GM12878 (cell line): ENCODE measurements around the gene KRTAP29-1. TPM values are rescaled to one million over a fixed set of nuclear protein-coding genes. Genes with fewer than 3 reads are reported as not detected.

Source experiments
- ATAC-seq: fragments of 200-7000 bp; cut with Tn5 transposase; 3 replicates; pipeline ENCODE4 v1.9.1; 2020; ENCODE audit warnings: mild to moderate bottlenecking, moderate library complexity
- BruUV-seq: library from RNA; stranded (reverse); fragments of 400-500 nt; replicated peaks from 2 replicates; lab custom pipeline; 2021; lab: Mats Ljungman, UMichigan
- CTCF ChIA-PET: fragments of 300-600 bp; sonication (Branson Sonifier 250); formaldehyde crosslinking; extraction: SDS; loops from one replicate; lab custom pipeline; 2021; ENCODE audit warnings: inconsistent platforms; lab: Yijun Ruan, JAX
- POLR2A ChIA-PET: fragments of 350-600 bp; formaldehyde crosslinking; extraction: SDS; loops from one replicate; lab custom pipeline; 2021; ENCODE audit warnings: inconsistent platforms; lab: Charles Lee
- RAD21 ChIA-PET: fragments of 300-600 bp; sonication (Branson Sonifier 250); formaldehyde crosslinking; loops from one replicate; lab custom pipeline; 2023; ENCODE audit warnings: antibody characterized with exemption; ENCODE audit not compliant: unreplicated experiment; lab: Charles Lee
- SMC1A ChIA-PET: fragments of 300-600 bp; sonication (Branson Sonifier 250); formaldehyde crosslinking; loops from one replicate; lab custom pipeline; 2023; ENCODE audit not compliant: unreplicated experiment, uncharacterized antibody; lab: Charles Lee
- DNase-seq: peaks from one replicate; pipeline ENCODE4 v3.0.0-alpha.2; 2011; ENCODE audit warnings: low read depth, low spot score
- FAIRE-seq: peaks from 3 replicates; lab custom pipeline; 2011; peaks lifted over from hg19 to GRCh38; lab: Jason Lieb, UNC
- H2AFZ ChIP-seq: 2 replicates; pipeline ENCODE4 v1.6.0; 2011; ENCODE audit warnings: low read depth, low read length, control low read depth; ENCODE audit not compliant: control insufficient read depth
- H3K27ac ChIP-seq: 2 replicates; pipeline ENCODE4 v1.5.1; 2011; ENCODE audit warnings: control low read depth; ENCODE audit not compliant: control insufficient read depth, insufficient read depth
- H3K27me3 ChIP-seq, 2 experiments: replicated peaks in 1 of 2; 2 replicates each; pipeline versions ENCODE4 v1.6.0 to v1.6.1; 2011; ENCODE audit warnings: low read length in 1 of 2; ENCODE audit not compliant: control insufficient read depth in 2 of 2, insufficient read depth in 2 of 2
- H3K36me3 ChIP-seq, 2 experiments: 2 replicates each; pipeline ENCODE4 v1.5.1; 2011; ENCODE audit warnings: low read length in 1 of 2; ENCODE audit not compliant: control insufficient read depth in 2 of 2, insufficient read depth in 2 of 2
- H3K4me1 ChIP-seq: 2 replicates; pipeline ENCODE4 v1.6.1; 2011; ENCODE audit warnings: mild to moderate bottlenecking, low read length, moderate library complexity, mixed read lengths; ENCODE audit not compliant: control insufficient read depth, insufficient read depth
- H3K4me2 ChIP-seq: 2 replicates; pipeline ENCODE4 v1.6.0; 2011; ENCODE audit warnings: control low read depth; ENCODE audit not compliant: control insufficient read depth, insufficient read depth
- H3K4me3 ChIP-seq: fragments of 200-600 bp; sonication (generic); 2 replicates; pipeline ENCODE4 v1.5.1; 2016
- H3K79me2 ChIP-seq: 2 replicates; pipeline ENCODE4 v1.6.0; 2011; ENCODE audit warnings: low read length; ENCODE audit not compliant: control insufficient read depth, insufficient read depth
- H3K9ac ChIP-seq: 2 replicates; pipeline ENCODE4 v1.8.0; 2011; ENCODE audit warnings: low read length, control low read depth, mixed read lengths; ENCODE audit not compliant: control insufficient read depth, insufficient read depth
- H3K9me3 ChIP-seq: replicated peaks from 3 replicates; pipeline ENCODE4 v1.5.1; 2011; ENCODE audit warnings: mild to moderate bottlenecking, low read length; ENCODE audit not compliant: control insufficient read depth, insufficient read depth
- H4K20me1 ChIP-seq: 2 replicates; pipeline ENCODE4 v1.6.0; 2011; ENCODE audit not compliant: control insufficient read depth, insufficient read depth
- ESRRA ChIP-seq: IDR thresholded peaks from 2 replicates; pipeline ENCODE4 v1.6.1; 2012; ENCODE audit warnings: mild to moderate bottlenecking, low read length, improper control_type of control experiment
- FOXK2 ChIP-seq: fragments of 450-650 bp; IDR thresholded peaks from 2 replicates; pipeline ENCODE4 v1.6.1; 2017; ENCODE audit warnings: mild to moderate bottlenecking, moderate library complexity
- IRF4 ChIP-seq: IDR thresholded peaks from 2 replicates; pipeline ENCODE4 v1.6.1; 2011; ENCODE audit warnings: low read depth, low read length
- JUNB ChIP-seq: IDR thresholded peaks from 2 replicates; pipeline ENCODE4 v1.6.1; 2016; ENCODE audit warnings: antibody characterized with exemption, mild to moderate bottlenecking
- LARP7 ChIP-seq: fragments of 450-650 bp; IDR thresholded peaks from 2 replicates; pipeline ENCODE4 v1.6.1; 2017; ENCODE audit warnings: mild to moderate bottlenecking
- NFIC ChIP-seq: IDR thresholded peaks from 2 replicates; pipeline ENCODE4 v1.6.1; 2012; ENCODE audit warnings: low read depth, mild to moderate bottlenecking, inconsistent platforms, low read length, moderate library complexity
- NR2C2 ChIP-seq: IDR thresholded peaks from 2 replicates; pipeline ENCODE4 v1.6.1; 2011; ENCODE audit warnings: borderline replicate concordance, low read depth; ENCODE audit not compliant: control insufficient read depth, insufficient read length
- POLR2A ChIP-seq: IDR thresholded peaks from 2 replicates; pipeline ENCODE4 v1.6.1; 2011; ENCODE audit warnings: low read depth, mild to moderate bottlenecking, low read length
- RCOR1 ChIP-seq: conservative IDR thresholded peaks from 2 replicates; pipeline ENCODE4 v1.6.1; 2012; ENCODE audit warnings: low read depth, low read length, improper control_type of control experiment
- SIN3A ChIP-seq: IDR thresholded peaks from 2 replicates; pipeline ENCODE4 v1.6.1; 2012; ENCODE audit warnings: low read depth, low read length, improper control_type of control experiment
- SIX5 ChIP-seq: IDR thresholded peaks from 2 replicates; pipeline ENCODE4 v1.6.1; 2011; ENCODE audit warnings: mild to moderate bottlenecking, low read depth, low read length, moderate library complexity; ENCODE audit not compliant: severe bottlenecking
- SREBF1 ChIP-seq: IDR thresholded peaks from 2 replicates; pipeline ENCODE4 v1.6.1; 2012; ENCODE audit warnings: mild to moderate bottlenecking, low read length
- STAT3 ChIP-seq: IDR thresholded peaks from 2 replicates; pipeline ENCODE4 v1.6.1; 2011; ENCODE audit warnings: low read depth, low read length, improper control_type of control experiment
- TARDBP ChIP-seq: IDR thresholded peaks from 2 replicates; pipeline ENCODE4 v1.6.1; 2016; ENCODE audit warnings: borderline replicate concordance
- YBX1 ChIP-seq: fragments of 450-650 bp; IDR thresholded peaks from 2 replicates; pipeline ENCODE4 v1.6.1; 2016; ENCODE audit warnings: antibody characterized with exemption
- ZNF274 ChIP-seq: IDR thresholded peaks from one replicate; pipeline ENCODE4 v1.8.0; 2011; ENCODE audit not compliant: insufficient read length, insufficient read depth
- ZZZ3 ChIP-seq: IDR thresholded peaks from 2 replicates; pipeline ENCODE4 v1.6.1; 2011; ENCODE audit warnings: low read depth; ENCODE audit not compliant: control insufficient read depth, insufficient read length
- WGBS: methylation state at CpG from one replicate; pipeline ENCODE4 v1.1.6; 2016; ENCODE audit warnings: low lambda C conversion rate; ENCODE audit not compliant: insufficient replicate concordance, insufficient coverage; ENCODE audit errors: missing lambda C conversion rate; 5-methylcytosine and 5-hydroxymethylcytosine counted together
- in situ Hi-C: fragments of 300-500 bp; cut with MboI; formaldehyde crosslinking; loops from 9 replicates; pipeline ENCODE4 v1.14.3; 2018; ENCODE audit warnings: mixed read lengths
- intact Hi-C: fragments of 100-400 bp; cut with micrococcal nuclease; formaldehyde crosslinking; loops from one replicate; pipeline ENCODE4 v1.14.2; 2022; ENCODE audit not compliant: unreplicated experiment
- polyA plus RNA-seq, 11 experiments: library from polyadenylated mRNA; depleted of rRNA in 4 of 11; unstranded in 6 of 11; stranded (reverse) in 5 of 11; fragments of >200 nt; fragmentation: Nextera tagmentation in 4 of 11; fragmentation: Illumina TruSeq in 1 of 11; extraction: Ambion mirVana in 4 of 11; extraction: Trizol in 1 of 11; gene quantifications; 1 replicate in 1 of 11; 2 replicates in 10 of 11; pipeline versions ENCODE4 v1.2.1 to v1.2.3, GENCODE V29; 2011 to 2016; ENCODE audit warnings: inconsistent platforms in 2 of 11, missing spikeins in 2 of 11, low read depth in 1 of 11
- total RNA-seq, 4 experiments: library from RNA; depleted of rRNA in 3 of 4; stranded (reverse); fragments of >200 nt in 3 of 4; fragmentation: Illumina TruSeq in 1 of 4; extraction: Trizol in 1 of 4; gene quantifications; 2 replicates each; pipeline versions ENCODE4 v1.2.1 to v1.2.3, GENCODE V29; 2013 to 2021
- TF ChIP-seq, protein P1 (sequence below): fragments of 450-650 bp; IDR thresholded peaks from 2 replicates; pipeline ENCODE4 v1.6.1; 2016; ENCODE audit warnings: mild to moderate bottlenecking
- TF ChIP-seq, protein P2 (sequence below): IDR thresholded peaks from 2 replicates; pipeline ENCODE4 v1.6.1; 2012; ENCODE audit warnings: low read depth, low read length, improper control_type of control experiment

The KRTAP29-1 gene
- total and polyA plus RNA-seq, 10 of the 15 experiments (the other 5 are each of a cell fraction or from before 2014, with no cell fraction given) = 1.9 TPM; not detected in 9

DNA sequence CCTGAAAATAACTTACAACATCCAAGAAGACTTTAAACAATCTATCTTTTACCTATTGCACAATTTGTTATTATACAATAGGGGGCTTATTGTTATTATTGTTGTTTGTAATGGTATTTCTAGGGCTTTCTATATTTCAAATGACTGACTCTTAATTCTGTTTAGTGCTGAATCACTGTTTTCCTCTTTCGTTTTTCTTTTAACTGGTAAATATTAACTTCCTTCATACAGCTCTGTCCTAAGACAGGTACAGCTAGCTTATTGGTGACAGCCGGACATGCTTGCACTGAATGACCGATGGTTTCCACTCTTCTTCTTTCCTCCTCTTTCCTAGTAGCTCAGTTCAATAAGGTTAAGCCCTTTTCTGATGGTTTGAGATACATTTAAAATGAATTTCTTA is 15.6 kb downstream of the KRTAP29-1 start (continued):
- TF ChIP-seq TARDBP (no peak), IRF4 (no peak), ZZZ3 (no peak), SIN3A (no peak), SIX5 (no peak)

DNA sequence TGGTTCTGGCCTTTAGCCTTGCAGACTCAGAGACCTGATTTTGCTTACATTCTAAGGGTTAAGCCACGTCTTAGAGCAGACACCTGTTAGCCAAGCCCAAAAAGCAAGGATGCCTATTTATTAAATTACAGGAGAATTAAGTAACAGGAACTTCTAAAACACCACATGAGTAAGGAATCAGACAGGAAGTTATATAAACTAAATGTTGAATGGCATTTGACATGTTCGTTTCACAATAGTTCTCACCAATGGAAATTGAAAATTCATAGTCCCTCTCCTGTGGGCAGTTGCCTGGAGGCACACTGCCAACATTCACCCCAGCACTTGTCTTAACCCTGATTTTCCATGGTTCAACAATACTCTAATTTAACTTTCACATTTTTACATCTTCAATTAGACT is 18.1 kb downstream of the KRTAP29-1 start:
- H3K27ac ChIP-seq = no peak overlapping the region
- POLR2A ChIA-PET = no interaction called here
- H3K4me1 ChIP-seq = no peaks in the 10 kb centered on the region
- intact Hi-C loops = no loop called here
- H3K4me3 ChIP-seq = no peak overlapping the region
- no TSS peak for BruUV-seq
- H3K9me3 ChIP-seq = no peaks in the 10 kb centered on the region
- no peak overlapping the region for H3K4me2 ChIP-seq
- no peaks in the 10 kb centered on the region for H4K20me1 ChIP-seq
- CTCF ChIA-PET = no interaction called here
- no peaks in the 10 kb centered on the region for H3K79me2 ChIP-seq
- H2AFZ ChIP-seq = no peak overlapping the region
- ATAC-seq (no peak), DNase-seq (no peak)
- in situ Hi-C loops = no loop called here
- no peaks in the 10 kb centered on the region for H3K27me3 ChIP-seq
- no peaks in the 10 kb centered on the region for H3K36me3 ChIP-seq
- H3K9ac ChIP-seq = no peak overlapping the region
- TF ChIP-seq ZNF274 (no peak), JUNB (no peak), POLR2A (no peak)
- TF ChIP-seq, all 136 proteins: peak for 0
- ChIA-PET SMC1A (no interaction called here), RAD21 (no interaction called here)
- FAIRE-seq = no peak
- 0% methylated on average over 2 of the region's 2 CpGs for WGBS

DNA sequence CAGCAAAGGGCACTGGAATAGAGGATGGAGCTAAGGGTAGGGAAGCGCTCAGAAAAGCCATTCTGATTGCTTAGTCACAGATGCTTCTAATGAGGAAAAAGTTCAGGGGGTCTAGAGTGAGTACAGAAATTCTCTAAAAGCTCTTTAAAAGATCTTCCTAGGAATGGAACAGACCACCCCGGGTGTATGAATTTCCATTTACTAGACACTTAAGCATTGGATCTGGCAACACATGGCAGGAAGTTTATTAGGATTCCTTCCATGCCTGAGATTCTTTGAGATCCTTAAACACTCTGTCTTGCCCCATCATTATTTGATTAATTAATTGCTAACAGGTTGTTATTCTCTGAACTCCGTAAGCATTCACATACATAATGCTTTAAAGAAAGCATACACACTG is 18.6 kb downstream of the KRTAP29-1 start:
- intact Hi-C loops = no loop called here
- WGBS = 0% methylated on average over 3 of the region's 3 CpGs
- no peak for DNase-seq

More for the DNA sequence above, 18.6 kb downstream of the KRTAP29-1 start:
- CTCF ChIA-PET = no interaction called here
- Histone ChIP-seq H3K27ac (no peak overlapping the region), H3K27me3 (no peaks in the 10 kb centered on the region), H3K9ac (no peak overlapping the region), H3K4me2 (no peak overlapping the region), H2AFZ (no peak overlapping the region), H3K79me2 (no peaks in the 10 kb centered on the region), H3K4me1 (no peaks in the 10 kb centered on the region), H3K9me3 (no peaks in the 10 kb centered on the region), H3K36me3 (no peaks in the 10 kb centered on the region), H4K20me1 (no peaks in the 10 kb centered on the region), H3K4me3 (no peak overlapping the region)
- SMC1A ChIA-PET = no interaction called here
- ATAC-seq (no peak), FAIRE-seq (no peak)
- no TSS peak for BruUV-seq
- in situ Hi-C loops = no loop called here
- POLR2A ChIA-PET = interaction anchor here (0.8 kb wide), 1 partner anchor 44 kb away, joined by 3 read pairs; no protein-coding TSS in a partner anchor
- TF ChIP-seq, protein P1, sequence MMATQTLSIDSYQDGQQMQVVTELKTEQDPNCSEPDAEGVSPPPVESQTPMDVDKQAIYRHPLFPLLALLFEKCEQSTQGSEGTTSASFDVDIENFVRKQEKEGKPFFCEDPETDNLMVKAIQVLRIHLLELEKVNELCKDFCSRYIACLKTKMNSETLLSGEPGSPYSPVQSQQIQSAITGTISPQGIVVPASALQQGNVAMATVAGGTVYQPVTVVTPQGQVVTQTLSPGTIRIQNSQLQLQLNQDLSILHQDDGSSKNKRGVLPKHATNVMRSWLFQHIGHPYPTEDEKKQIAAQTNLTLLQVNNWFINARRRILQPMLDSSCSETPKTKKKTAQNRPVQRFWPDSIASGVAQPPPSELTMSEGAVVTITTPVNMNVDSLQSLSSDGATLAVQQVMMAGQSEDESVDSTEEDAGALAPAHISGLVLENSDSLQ = no peak
- TF ChIP-seq, protein P2, sequence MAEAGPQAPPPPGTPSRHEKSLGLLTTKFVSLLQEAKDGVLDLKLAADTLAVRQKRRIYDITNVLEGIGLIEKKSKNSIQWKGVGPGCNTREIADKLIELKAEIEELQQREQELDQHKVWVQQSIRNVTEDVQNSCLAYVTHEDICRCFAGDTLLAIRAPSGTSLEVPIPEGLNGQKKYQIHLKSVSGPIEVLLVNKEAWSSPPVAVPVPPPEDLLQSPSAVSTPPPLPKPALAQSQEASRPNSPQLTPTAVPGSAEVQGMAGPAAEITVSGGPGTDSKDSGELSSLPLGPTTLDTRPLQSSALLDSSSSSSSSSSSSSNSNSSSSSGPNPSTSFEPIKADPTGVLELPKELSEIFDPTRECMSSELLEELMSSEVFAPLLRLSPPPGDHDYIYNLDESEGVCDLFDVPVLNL = no peak
- TF ChIP-seq RCOR1 (no peak), FOXK2 (no peak), YBX1 (no peak), SREBF1 (no peak), ESRRA (no peak), LARP7 (no peak), NR2C2 (no peak), STAT3 (no peak), NFIC (no peak)
- RAD21 ChIA-PET = no interaction called here
